ENCODE results near the gene SCGB3A1. TPM values are rescaled to one million over a fixed set of nuclear protein-coding genes. Genes with fewer than 3 reads are reported as not detected.

Gene SCGB3A1
- total RNA-seq, 1 donor from 2014 or later, result 1.0 TPM

- no peak overlapping the region for H3K4me3 ChIP-seq (ENCODE audit: low read length in 3 of 3)
- no peaks in the 10 kb centered on the region for H3K9me3 ChIP-seq (ENCODE audit: control insufficient read depth in 3 of 3, low read length in 3 of 3)
- no peak overlapping the region for H3K27ac ChIP-seq (ENCODE audit: low read depth, low read length)
- H3K27me3 ChIP-seq (ENCODE audit: control insufficient read depth in 3 of 3, insufficient read depth in 3 of 3, low read length in 3 of 3), result no peaks in the 10 kb centered on the region
- H3K9ac ChIP-seq (ENCODE audit: low read depth in 1 of 3, low read length in 3 of 3), result no peak overlapping the region
- H3K36me3 ChIP-seq (ENCODE audit: control insufficient read depth in 3 of 3, insufficient read depth in 3 of 3, low read length in 3 of 3), result peaks cover 0 to 5% (median 0%) of the 10 kb centered on the region in 3 donors
- H3K4me1 ChIP-seq (ENCODE audit: control insufficient read depth in 3 of 3, insufficient read depth in 3 of 3, low read length in 3 of 3), result no peaks in the 10 kb centered on the region
These were observed 36.0 kb downstream of the SCGB3A1 start for GRCh38 chr5:180555168-180555921.

- Histone ChIP-seq H3K9ac (ENCODE audit: low read depth in 1 of 3, low read length in 3 of 3) (no peak overlapping the region), H3K4me3 (ENCODE audit: low read length in 3 of 3) (no peak overlapping the region), H3K36me3 (ENCODE audit: control insufficient read depth in 3 of 3, insufficient read depth in 3 of 3, low read length in 3 of 3) (peaks cover 0 to 5% (median 0%) of the 10 kb centered on the region in 3 donors), H3K27ac (ENCODE audit: low read depth, low read length) (no peak overlapping the region), H3K27me3 (ENCODE audit: control insufficient read depth in 3 of 3, insufficient read depth in 3 of 3, low read length in 3 of 3) (no peaks in the 10 kb centered on the region), H3K4me1 (ENCODE audit: control insufficient read depth in 3 of 3, insufficient read depth in 3 of 3, low read length in 3 of 3) (peaks cover 0 to under 1% (median 0%) of the 10 kb centered on the region in 3 donors), H3K9me3 (ENCODE audit: control insufficient read depth in 3 of 3, low read length in 3 of 3) (no peaks in the 10 kb centered on the region)
These were observed 37.8 kb downstream of the SCGB3A1 start for GRCh38 chr5:180553530-180553929.

DNA sequence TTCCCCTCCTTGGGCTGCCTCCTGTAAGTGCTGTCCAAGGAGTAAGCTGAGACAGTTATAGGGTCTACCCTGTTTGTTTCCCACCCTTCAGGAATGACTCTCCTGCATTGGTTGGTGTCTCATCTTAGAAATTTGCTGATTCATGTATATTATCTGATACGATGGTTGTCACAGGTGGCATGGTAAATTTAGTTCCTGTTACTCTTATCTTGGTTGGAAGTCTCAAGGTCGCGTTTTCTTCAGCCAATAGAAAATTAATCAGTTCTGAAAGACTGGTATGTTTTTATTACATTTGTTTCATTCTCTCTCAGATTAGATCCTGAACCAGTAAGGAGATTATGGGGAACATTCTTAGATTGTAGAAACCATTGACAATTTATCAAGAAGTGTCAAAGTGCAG lies 42.7 kb downstream of the SCGB3A1 start:
- Histone ChIP-seq H3K27ac (ENCODE audit: low read depth, low read length) (no peak overlapping the region), H3K9ac (ENCODE audit: low read depth in 1 of 3, low read length in 3 of 3) (no peak overlapping the region), H3K9me3 (ENCODE audit: control insufficient read depth in 3 of 3, low read length in 3 of 3) (no peaks in the 10 kb centered on the region), H3K36me3 (ENCODE audit: control insufficient read depth in 3 of 3, insufficient read depth in 3 of 3, low read length in 3 of 3) (peaks cover 0 to 8% (median 0%) of the 10 kb centered on the region in 3 donors), H3K4me1 (ENCODE audit: control insufficient read depth in 3 of 3, insufficient read depth in 3 of 3, low read length in 3 of 3) (peaks cover 0 to 3% (median 0%) of the 10 kb centered on the region in 3 donors), H3K4me3 (ENCODE audit: low read length in 3 of 3) (no peak overlapping the region), H3K27me3 (ENCODE audit: control insufficient read depth in 3 of 3, insufficient read depth in 3 of 3, low read length in 3 of 3) (no peaks in the 10 kb centered on the region)

GRCh38 chr5:180545248-180545647 lies 46.1 kb downstream of the SCGB3A1 start:
- Histone ChIP-seq H3K9me3 (ENCODE audit: control insufficient read depth in 3 of 3, low read length in 3 of 3) (no peaks in the 10 kb centered on the region), H3K9ac (ENCODE audit: low read depth in 1 of 3, low read length in 3 of 3) (no peak overlapping the region), H3K27me3 (ENCODE audit: control insufficient read depth in 3 of 3, insufficient read depth in 3 of 3, low read length in 3 of 3) (no peaks in the 10 kb centered on the region), H3K4me3 (ENCODE audit: low read length in 3 of 3) (no peak overlapping the region), H3K27ac (ENCODE audit: low read depth, low read length) (no peak overlapping the region), H3K4me1 (ENCODE audit: control insufficient read depth in 3 of 3, insufficient read depth in 3 of 3, low read length in 3 of 3) (peaks cover 0 to 3% (median 0%) of the 10 kb centered on the region in 3 donors), H3K36me3 (ENCODE audit: control insufficient read depth in 3 of 3, insufficient read depth in 3 of 3, low read length in 3 of 3) (peaks cover 0 to 3% (median 2%) of the 10 kb centered on the region in 3 donors)

GRCh38 chr5:180541710-180542109 lies 49.6 kb downstream of the SCGB3A1 start:
- no peaks in the 10 kb centered on the region for H3K4me1 ChIP-seq (ENCODE audit: control insufficient read depth in 3 of 3, insufficient read depth in 3 of 3, low read length in 3 of 3)
- H3K9me3 ChIP-seq (ENCODE audit: control insufficient read depth in 3 of 3, low read length in 3 of 3), result no peaks in the 10 kb centered on the region
- H3K36me3 ChIP-seq (ENCODE audit: control insufficient read depth in 3 of 3, insufficient read depth in 3 of 3, low read length in 3 of 3), result peaks cover 0 to 3% (median 2%) of the 10 kb centered on the region in 3 donors
- H3K27ac ChIP-seq (ENCODE audit: low read depth, low read length), result no peak overlapping the region
- no peaks in the 10 kb centered on the region for H3K27me3 ChIP-seq (ENCODE audit: control insufficient read depth in 3 of 3, insufficient read depth in 3 of 3, low read length in 3 of 3)
- no peak overlapping the region for H3K9ac ChIP-seq (ENCODE audit: low read depth in 1 of 3, low read length in 3 of 3)
- H3K4me3 ChIP-seq (ENCODE audit: low read length in 3 of 3), result no peak overlapping the region

Other genes with a start within 250 kb of the SCGB3A1 start
- 9.9 TPM for gene GFPT2, start 238.2 kb downstream of the SCGB3A1 start, total RNA-seq
- 15.1 TPM for gene CNOT6, start 97.1 kb downstream of the SCGB3A1 start, total RNA-seq
- gene FLT4, start 58.1 kb upstream of the SCGB3A1 start, total RNA-seq, result 8.4 TPM
- not detected for gene OR2Y1, start 148.6 kb upstream of the SCGB3A1 start, total RNA-seq
- 38.1 TPM for gene MGAT1, start 211.3 kb upstream of the SCGB3A1 start, total RNA-seq

Data from skeletal muscle tissue (tissue), 4 donors.